Spleen (tissue), 11 donors: ENCODE data around the gene APOC4. TPM values are rescaled to one million over a fixed set of nuclear protein-coding genes. Genes with fewer than 3 reads are reported as not detected.
A peak's percentile ranks its signal among the peaks of the same experiment; 100 is the strongest.

Experiments
- DNase-seq: peaks from one replicate; pipeline ENCODE4 v3.0.0-alpha.2; 2020
- H3K27ac ChIP-seq, 8 donors: fragments of 200-600 bp; sonication (generic) in 7 of 8; 1 replicate in 4 of 8; 2 replicates in 4 of 8; pipeline versions ENCODE4 v1.5.0 to v1.8.0; 2016 to 2021; ENCODE audit warnings: inconsistent platforms in 4 of 8, mild to moderate bottlenecking in 4 of 8, moderate library complexity in 1 of 8
- H3K27me3 ChIP-seq, 7 donors: fragments of 200-600 bp; sonication (generic) in 6 of 7; replicated peaks in 1 of 7; 1 replicate in 4 of 7; 2 replicates in 3 of 7; pipeline versions ENCODE4 v1.5.0 to v1.8.0; 2016 to 2021; ENCODE audit warnings: inconsistent platforms in 3 of 7, mild to moderate bottlenecking in 1 of 7
- H3K36me3 ChIP-seq, 6 donors: fragments of 200-600 bp; sonication (generic) in 5 of 6; 1 replicate in 4 of 6; 2 replicates in 2 of 6; pipeline versions ENCODE4 v1.5.0 to v1.8.0; 2016 to 2021; ENCODE audit warnings: inconsistent platforms in 2 of 6
- H3K4me1 ChIP-seq, 6 donors: fragments of 200-600 bp; sonication (generic) in 5 of 6; 1 replicate in 3 of 6; 2 replicates in 3 of 6; pipeline versions ENCODE4 v1.5.0 to v1.8.0; 2016 to 2021; ENCODE audit warnings: inconsistent platforms in 3 of 6
- H3K4me3 ChIP-seq, 8 donors: fragments of 200-600 bp; sonication (generic) in 7 of 8; 1 replicate in 4 of 8; 2 replicates in 4 of 8; pipeline versions ENCODE4 v1.5.0 to v1.8.0; 2016 to 2021; ENCODE audit warnings: inconsistent platforms in 4 of 8, mild to moderate bottlenecking in 4 of 8, moderate library complexity in 2 of 8
- H3K9me3 ChIP-seq, 8 donors: fragments of 200-600 bp; sonication (generic) in 7 of 8; 1 replicate in 4 of 8; 2 replicates in 4 of 8; pipeline versions ENCODE4 v1.5.0 to v1.8.0; 2016 to 2021; ENCODE audit warnings: inconsistent platforms in 4 of 8
- POLR2A ChIP-seq, 3 donors: fragments of 450-650 bp; IDR thresholded peaks; one replicate each; pipeline ENCODE4 v1.5.1; 2017; ENCODE audit warnings: antibody characterized with exemption in 3 of 3, mild to moderate bottlenecking in 1 of 3
- POLR2AphosphoS5 ChIP-seq, 3 donors: sonication (generic); formaldehyde crosslinking; IDR thresholded peaks; one replicate each; pipeline ENCODE4 v1.5.1; 2017; ENCODE audit warnings: antibody characterized with exemption in 3 of 3
- WGBS, 5 donors: extraction: QIAGEN DNeasy Blood & Tissue Kit in 3 of 5; methylation state at CpG; one replicate each; pipeline versions ENCODE4 v1.1.5 to v1.1.7; 2013 to 2018; 5-methylcytosine and 5-hydroxymethylcytosine counted together
- intact Hi-C: fragments of 100-400 bp; cut with DNase I; formaldehyde crosslinking; loops from one replicate; pipeline ENCODE4 v1.15.0; 2023; ENCODE audit warnings: low total_unique reads
- polyA plus RNA-seq, 3 donors: library from polyadenylated mRNA; stranded (reverse); fragments of 200-250 nt; gene quantifications; one replicate each; pipeline ENCODE4 v1.2.1, GENCODE V29; 2013
- total RNA-seq, 7 donors: library from RNA; depleted of rRNA in 3 of 7; stranded (reverse); fragments of >200 nt in 3 of 7; fragmentation: NEBNext Ultra II Directional in 4 of 7; extraction: Animal tissue kit (Norgen Biotek cat#: 25700) in 4 of 7; gene quantifications; one replicate each; pipeline versions ENCODE4 v1.1.0 to v1.2.1, GENCODE V29; 2016 to 2021
- TF ChIP-seq, protein P1 (sequence below), 11 experiments: fragments of 200-600 bp in 7 of 11; fragments of 450-650 bp in 4 of 11; sonication (generic) in 4 of 11; IDR thresholded peaks in 8 of 11; conservative IDR thresholded peaks in 3 of 11; 1 replicate in 7 of 11; 2 replicates in 4 of 11; pipeline versions ENCODE4 v1.4.0 to v1.8.0; 2016 to 2021; ENCODE audit warnings: antibody characterized with exemption in 11 of 11, inconsistent platforms in 4 of 11, mild to moderate bottlenecking in 1 of 11
- donor health status: healthy with polysubstance abuse.
- donor health status: DM: no; HTN: no; CAD: no; lungs with moderate emphysema.
- donor health status: DM: no; HTN: no; CAD: no.
- donor health status: Bipolar disorder and iron deficiency.
- donor health status: healthy.
- donor health status: DM: no; HTN: no; CAD: no.
- donor health status: DM: yes; HTN: yes; CAD: no.

The APOC4 gene
- total and polyA plus RNA-seq, 10 donors, result 0.24 to 0.42 (median 0.32) TPM; not detected in 7

DNA sequence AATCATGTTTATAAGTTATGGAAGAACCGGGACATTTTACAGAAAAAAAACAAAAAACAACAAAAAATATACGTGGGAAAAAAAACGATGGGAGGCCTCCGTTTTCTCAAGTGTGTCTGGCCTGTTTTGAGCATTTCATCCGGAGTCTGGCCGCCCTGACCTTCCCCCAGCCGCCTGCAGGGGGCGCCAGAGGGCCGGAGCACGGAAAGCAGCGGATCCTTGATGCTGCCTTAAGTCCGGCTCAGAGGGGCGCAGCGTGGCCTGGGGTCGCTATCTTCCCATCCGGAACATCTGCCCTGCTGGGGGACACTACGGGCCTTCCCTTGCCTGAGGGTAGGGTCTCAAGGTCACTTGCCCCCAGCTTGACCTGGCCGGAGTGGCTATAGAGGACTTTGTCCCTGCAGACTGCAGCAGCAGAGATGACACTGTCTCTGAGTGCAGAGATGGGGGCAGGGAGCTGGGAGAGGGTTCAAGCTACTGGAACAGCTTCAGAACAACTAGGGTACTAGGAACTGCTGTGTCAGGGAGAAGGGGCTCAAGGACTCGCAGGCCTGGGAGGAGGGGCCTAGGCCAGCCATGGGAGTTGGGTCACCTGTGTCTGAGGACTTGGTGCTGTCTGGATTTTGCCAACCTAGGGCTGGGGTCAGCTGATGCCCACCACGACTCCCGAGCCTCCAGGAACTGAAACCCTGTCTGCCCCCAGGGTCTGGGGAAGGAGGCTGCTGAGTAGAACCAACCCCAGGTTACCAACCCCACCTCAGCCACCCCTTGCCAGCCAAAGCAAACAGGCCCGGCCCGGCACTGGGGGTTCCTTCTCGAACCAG is 38.2 kb upstream of the APOC4 start:
- Histone ChIP-seq H3K36me3 (peaks cover 0 to 49% (median 39%) of the 10 kb centered on the region in 6 donors), H3K9me3 (no peaks in the 10 kb centered on the region), H3K4me3 (no peak overlapping the region), H3K27ac (peak overlapping the region in 2 of 8 donors; percentile 16 to 52), H3K27me3 (peaks cover 0 to 34% (median 23%) of the 10 kb centered on the region in 7 donors), H3K4me1 (peaks cover 16 to 40% (median 32%) of the 10 kb centered on the region in 6 donors)
- peak; percentile 94 for DNase-seq
- intact Hi-C loops, result loop anchor here (2.0 kb wide), 1 partner anchor 47 kb away; no protein-coding TSS in a partner anchor
- peak; percentile 45 to 73 (median 65) for TF ChIP-seq POLR2AphosphoS5 (IDR thresholded peaks at IDR 0.05)
- TF ChIP-seq POLR2A (IDR thresholded peaks at IDR 0.05), result no peak
- TF ChIP-seq, protein P1, sequence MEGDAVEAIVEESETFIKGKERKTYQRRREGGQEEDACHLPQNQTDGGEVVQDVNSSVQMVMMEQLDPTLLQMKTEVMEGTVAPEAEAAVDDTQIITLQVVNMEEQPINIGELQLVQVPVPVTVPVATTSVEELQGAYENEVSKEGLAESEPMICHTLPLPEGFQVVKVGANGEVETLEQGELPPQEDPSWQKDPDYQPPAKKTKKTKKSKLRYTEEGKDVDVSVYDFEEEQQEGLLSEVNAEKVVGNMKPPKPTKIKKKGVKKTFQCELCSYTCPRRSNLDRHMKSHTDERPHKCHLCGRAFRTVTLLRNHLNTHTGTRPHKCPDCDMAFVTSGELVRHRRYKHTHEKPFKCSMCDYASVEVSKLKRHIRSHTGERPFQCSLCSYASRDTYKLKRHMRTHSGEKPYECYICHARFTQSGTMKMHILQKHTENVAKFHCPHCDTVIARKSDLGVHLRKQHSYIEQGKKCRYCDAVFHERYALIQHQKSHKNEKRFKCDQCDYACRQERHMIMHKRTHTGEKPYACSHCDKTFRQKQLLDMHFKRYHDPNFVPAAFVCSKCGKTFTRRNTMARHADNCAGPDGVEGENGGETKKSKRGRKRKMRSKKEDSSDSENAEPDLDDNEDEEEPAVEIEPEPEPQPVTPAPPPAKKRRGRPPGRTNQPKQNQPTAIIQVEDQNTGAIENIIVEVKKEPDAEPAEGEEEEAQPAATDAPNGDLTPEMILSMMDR (IDR thresholded peaks at IDR 0.05 in 8 of 11, conservative IDR thresholded peaks at IDR 0.05 in 3 of 11), result peak; percentile 89 to 99 (median 97)
- 13 to 31% (median 22%) methylated on average over 18 to 24 of the region's 24 CpGs for WGBS, 5 donors

DNA sequence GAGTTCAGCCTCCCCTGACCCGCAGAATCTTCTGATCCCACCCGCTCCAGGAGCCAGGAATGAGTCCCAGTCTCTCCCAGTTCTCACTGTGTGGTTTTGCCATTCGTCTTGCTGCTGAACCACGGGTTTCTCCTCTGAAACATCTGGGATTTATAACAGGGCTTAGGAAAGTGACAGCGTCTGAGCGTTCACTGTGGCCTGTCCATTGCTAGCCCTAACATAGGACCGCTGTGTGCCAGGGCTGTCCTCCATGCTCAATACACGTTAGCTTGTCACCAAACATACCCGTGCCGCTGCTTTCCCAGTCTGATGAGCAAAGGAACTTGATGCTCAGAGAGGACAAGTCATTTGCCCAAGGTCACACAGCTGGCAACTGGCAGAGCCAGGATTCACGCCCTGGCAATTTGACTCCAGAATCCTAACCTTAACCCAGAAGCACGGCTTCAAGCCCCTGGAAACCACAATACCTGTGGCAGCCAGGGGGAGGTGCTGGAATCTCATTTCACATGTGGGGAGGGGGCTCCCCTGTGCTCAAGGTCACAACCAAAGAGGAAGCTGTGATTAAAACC is 37.5 kb upstream of the APOC4 start:
- H3K27ac ChIP-seq, result peak overlapping the region in 2 of 8 donors; percentile 16 to 52
- TF ChIP-seq POLR2AphosphoS5 (IDR thresholded peaks at IDR 0.05) (peak in 1 of 3 donors; percentile 36), POLR2A (IDR thresholded peaks at IDR 0.05) (no peak)
- TF ChIP-seq, protein P1 (IDR thresholded peaks at IDR 0.05 in 8 of 11, conservative IDR thresholded peaks at IDR 0.05 in 3 of 11), result peak in 1 of 11 experiments; percentile 19
- H3K4me3 ChIP-seq, result peak overlapping the region in 1 of 8 donors; percentile 44
- intact Hi-C loops, result loop anchor here (2.0 kb wide), 1 partner anchor 46 kb away; no protein-coding TSS in a partner anchor
- H3K36me3 ChIP-seq, result peaks cover 0 to 46% (median 37%) of the 10 kb centered on the region in 6 donors
- 62 to 82% (median 72%) methylated on average over 8 to 12 of the region's 12 CpGs for WGBS, 5 donors
- H3K9me3 ChIP-seq, result no peaks in the 10 kb centered on the region
- H3K27me3 ChIP-seq, result peaks cover 0 to 34% (median 23%) of the 10 kb centered on the region in 7 donors
- H3K4me1 ChIP-seq, result peaks cover 16 to 40% (median 32%) of the 10 kb centered on the region in 6 donors
- no peak for DNase-seq

DNA sequence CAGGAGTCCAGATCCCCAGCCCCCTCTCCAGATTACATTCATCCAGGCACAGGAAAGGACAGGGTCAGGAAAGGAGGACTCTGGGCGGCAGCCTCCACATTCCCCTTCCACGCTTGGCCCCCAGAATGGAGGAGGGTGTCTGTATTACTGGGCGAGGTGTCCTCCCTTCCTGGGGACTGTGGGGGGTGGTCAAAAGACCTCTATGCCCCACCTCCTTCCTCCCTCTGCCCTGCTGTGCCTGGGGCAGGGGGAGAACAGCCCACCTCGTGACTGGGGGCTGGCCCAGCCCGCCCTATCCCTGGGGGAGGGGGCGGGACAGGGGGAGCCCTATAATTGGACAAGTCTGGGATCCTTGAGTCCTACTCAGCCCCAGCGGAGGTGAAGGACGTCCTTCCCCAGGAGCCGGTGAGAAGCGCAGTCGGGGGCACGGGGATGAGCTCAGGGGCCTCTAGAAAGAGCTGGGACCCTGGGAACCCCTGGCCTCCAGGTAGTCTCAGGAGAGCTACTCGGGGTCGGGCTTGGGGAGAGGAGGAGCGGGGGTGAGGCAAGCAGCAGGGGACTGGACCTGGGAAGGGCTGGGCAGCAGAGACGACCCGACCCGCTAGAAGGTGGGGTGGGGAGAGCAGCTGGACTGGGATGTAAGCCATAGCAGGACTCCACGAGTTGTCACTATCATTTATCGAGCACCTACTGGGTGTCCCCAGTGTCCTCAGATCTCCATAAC is 36.4 kb upstream of the APOC4 start, which contains the start of gene APOE:
Gene APOE, plus strand, starts transcription at position 360 of the 724 bp plus-strand sequence. CDS start 829 bp downstream, outside the sequence.
- H3K27me3 ChIP-seq, result peaks cover 0 to 34% (median 23%) of the 10 kb centered on the region in 7 donors
- TF ChIP-seq, protein P1 (IDR thresholded peaks at IDR 0.05 in 8 of 11, conservative IDR thresholded peaks at IDR 0.05 in 3 of 11), result no peak
- TF ChIP-seq POLR2A (IDR thresholded peaks at IDR 0.05) (peak in 1 of 3 donors; percentile 15), POLR2AphosphoS5 (IDR thresholded peaks at IDR 0.05) (peak; percentile 72 to 77 (median 74))
- peak within 1 kb of the TSS in 7 of 8 donors; percentile 0 to 65 (median 22) for H3K4me3 ChIP-seq
- intact Hi-C loops, result loop anchor here (2.0 kb wide), 1 partner anchor 45 kb away; no protein-coding TSS in a partner anchor
- no peaks in the 10 kb centered on the region for H3K9me3 ChIP-seq
- DNase-seq, result no peak
- peaks cover 16 to 46% (median 32%) of the 10 kb centered on the region in 6 donors for H3K4me1 ChIP-seq
- WGBS, 5 donors, result 2 to 8% (median 6%) methylated on average over 18 to 20 of the region's 20 CpGs
- peak within 1 kb of the TSS in 3 of 8 donors; percentile 25 to 65 (median 47) for H3K27ac ChIP-seq
- peaks cover 0 to 36% (median 28%) of the 10 kb centered on the region in 6 donors for H3K36me3 ChIP-seq
